Ureter (tissue), 1 donor: ENCODE measurements around the gene GRWD1. TPM values are rescaled to one million over a fixed set of nuclear protein-coding genes. Genes with fewer than 3 reads are reported as not detected.

Source experiments
- DNase-seq: peaks from one replicate; pipeline ENCODE4 v3.0.0-alpha.2; 2020; ENCODE audit warnings: low spot score
- total RNA-seq: library from RNA; stranded (reverse); gene quantifications from one replicate; pipeline ENCODE4 v1.2.4, GENCODE V29; 2023
- donor health status: DM: yes; HTN: yes; CAD: no.

GRWD1 gene
- total RNA-seq, 1 donor from 2014 or later: 43.6 TPM

DNA sequence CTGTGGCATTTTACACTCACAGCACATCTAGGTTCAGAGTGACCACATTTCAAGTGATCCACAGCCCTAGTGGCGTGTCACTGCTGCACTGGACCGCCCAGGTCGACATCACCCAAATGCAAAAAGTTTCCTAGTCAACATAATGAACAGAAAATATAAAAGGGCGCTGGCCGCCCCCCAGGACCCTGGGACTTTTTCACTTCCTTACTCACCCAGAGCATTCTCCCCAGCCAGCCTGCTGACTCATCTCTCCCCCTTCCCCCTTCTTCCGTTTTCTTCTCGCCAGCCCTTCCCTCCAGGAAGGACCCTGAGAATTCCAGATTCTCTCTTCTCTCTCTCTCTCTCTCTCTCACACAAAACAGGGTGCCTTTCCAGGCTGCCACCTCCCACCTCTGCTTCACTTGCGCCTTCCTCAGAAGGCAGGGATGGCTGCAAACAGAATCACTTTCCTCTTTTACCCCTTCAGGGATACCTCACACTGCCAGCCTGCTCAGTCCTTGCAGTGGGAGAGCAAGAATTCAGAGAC, 21.0 kb upstream of the GRWD1 start:
- DNase-seq: no peak

DNA sequence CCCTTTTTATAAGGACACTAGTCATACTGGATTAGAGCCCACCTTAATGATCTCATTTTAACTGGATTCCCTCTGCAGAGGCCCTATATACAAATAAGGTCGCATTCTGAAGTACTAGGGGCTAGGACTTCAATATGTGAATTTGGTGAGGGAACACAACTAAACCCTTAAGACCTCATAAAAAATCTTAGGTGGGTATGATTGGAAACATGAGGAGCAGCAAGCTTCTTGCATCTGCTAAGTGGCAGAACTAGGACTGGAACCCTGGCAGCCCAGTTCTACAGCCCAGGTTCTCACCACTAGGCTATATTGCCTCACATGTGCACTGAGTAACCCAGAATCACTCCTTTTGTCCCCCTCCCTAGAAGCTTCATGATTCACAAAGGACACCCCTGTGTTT, 17.1 kb upstream of the GRWD1 start:
- no peak for DNase-seq

DNA sequence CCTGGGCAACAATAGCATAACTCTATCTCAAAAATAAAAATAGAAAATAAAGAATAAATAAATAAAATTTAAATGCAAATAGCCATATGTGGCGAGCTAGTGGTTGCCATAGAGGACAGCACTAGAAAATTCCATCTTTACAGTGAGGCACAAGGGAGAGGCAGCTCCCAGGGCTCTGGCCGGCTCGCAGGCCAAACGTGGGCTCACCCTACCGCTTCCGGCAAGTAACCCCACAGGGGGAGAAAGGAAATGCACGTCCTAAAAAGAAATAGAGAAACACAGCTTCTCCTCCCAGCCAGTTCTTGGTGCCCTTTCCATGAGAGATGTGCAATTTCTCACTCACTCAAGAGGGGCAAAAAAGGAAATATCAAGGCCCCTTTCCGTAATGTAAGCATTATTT, 12.4 kb upstream of the GRWD1 start:
- DNase-seq: no peak

DNA sequence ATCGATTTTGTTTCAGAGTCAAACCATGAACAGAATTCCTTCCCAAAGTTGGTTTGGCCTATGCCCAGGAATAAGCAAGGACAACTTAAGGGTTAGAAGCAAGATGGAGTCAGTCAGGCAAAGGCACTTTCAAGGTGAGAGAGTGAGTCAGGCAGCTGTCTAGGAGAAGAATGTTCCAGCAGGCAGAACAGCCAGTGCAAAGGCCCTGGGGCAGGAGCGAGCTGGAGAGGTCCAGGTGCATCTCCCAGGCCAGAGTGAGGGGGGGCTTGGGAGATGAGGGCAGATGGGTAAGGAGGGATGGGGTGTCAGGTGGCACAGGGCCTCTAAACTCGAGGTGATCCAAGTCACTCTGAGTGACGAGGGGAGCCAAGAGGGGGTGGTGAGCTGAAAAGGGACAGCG, 9.2 kb upstream of the GRWD1 start:
- no peak for DNase-seq

DNA sequence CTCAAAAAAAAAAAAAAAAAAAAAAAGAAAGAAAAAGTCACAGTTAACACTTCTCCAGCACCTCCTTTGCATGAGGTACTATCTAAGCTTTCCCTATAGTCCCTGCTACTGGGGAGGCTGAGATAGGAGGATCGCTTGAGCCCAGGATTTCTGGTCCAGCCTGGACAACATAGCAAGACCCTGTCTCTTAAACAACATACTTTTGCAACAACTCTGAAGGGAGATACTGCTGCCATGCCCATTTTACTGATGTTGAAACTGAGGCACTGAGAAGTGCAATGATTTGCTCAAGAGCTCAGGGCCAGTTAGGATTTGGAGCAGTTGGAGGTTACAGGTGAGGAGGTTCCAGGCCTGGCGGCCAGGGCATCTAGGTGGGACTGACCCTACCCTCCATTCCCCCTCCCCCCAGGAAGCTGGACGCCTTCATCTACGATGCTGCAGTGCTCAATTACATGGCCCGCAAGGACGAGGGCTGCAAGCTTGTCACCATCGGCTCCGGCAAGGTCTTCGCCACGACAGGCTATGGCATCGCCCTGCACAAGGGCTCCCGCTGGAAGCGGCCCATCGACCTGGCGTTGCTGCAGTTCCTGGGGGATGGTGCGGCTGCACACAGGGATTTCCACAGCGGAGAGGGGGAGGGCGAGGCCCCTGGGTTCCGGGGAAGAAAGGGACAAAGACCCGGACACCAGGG, 4.3 kb upstream of the GRWD1 start:
- DNase-seq: no peak

DNA sequence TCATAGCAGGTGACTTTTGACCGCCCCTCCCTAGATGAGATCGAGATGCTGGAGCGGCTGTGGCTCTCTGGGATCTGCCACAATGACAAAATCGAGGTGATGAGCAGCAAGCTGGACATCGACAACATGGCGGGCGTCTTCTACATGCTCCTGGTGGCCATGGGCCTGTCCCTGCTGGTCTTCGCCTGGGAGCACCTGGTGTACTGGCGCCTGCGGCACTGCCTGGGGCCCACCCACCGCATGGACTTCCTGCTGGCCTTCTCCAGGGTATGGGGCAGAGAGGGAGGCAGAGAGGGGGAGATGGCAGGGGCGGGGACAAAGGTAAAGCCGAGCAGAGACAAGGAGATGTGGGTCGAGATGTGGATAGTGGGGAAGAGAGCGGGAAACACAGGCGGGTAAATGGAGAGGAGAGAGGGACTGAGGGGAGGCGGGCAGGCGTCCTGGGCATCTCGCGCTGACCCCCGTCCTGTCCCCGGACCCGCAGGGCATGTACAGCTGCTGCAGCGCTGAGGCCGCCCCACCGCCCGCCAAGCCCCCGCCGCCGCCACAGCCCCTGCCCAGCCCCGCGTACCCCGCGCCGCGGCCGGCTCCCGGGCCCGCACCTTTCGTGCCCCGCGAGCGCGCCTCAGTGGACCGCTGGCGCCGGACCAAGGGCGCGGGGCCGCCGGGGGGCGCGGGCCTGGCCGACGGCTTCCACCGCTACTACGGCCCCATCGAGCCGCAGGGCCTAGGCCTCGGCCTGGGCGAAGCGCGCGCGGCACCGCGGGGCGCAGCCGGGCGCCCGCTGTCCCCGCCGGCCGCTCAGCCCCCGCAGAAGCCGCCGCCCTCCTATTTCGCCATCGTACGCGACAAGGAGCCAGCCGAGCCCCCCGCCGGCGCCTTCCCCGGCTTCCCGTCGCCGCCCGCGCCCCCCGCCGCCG, 3.4 kb upstream of the GRWD1 start:
- DNase-seq: no peak

DNA sequence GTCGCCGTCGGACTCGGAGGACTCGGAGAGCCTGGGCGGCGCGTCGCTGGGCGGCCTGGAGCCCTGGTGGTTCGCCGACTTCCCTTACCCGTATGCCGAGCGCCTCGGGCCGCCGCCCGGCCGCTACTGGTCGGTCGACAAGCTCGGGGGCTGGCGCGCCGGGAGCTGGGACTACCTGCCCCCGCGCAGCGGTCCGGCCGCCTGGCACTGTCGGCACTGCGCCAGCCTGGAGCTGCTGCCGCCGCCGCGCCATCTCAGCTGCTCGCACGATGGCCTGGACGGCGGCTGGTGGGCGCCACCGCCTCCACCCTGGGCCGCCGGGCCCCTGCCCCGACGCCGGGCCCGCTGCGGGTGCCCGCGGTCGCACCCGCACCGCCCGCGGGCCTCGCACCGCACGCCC, 2.5 kb upstream of the GRWD1 start:
- no peak for DNase-seq

DNA sequence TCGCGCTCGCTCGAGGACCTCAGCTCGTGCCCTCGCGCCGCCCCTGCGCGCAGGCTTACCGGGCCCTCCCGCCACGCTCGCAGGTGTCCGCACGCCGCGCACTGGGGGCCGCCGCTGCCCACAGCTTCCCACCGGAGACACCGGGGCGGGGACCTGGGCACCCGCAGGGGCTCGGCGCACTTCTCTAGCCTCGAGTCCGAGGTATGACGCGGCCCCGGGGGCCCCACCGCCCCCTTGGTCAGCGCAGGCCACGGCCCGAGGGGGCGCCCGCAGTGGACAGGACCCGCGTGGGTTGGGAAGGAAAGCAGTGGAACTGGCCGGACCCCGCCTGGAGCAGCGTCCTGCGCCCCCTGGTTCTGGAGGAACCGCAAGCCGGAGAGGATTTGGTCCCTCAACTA, 2.1 kb upstream of the GRWD1 start:
- no peak for DNase-seq

DNA sequence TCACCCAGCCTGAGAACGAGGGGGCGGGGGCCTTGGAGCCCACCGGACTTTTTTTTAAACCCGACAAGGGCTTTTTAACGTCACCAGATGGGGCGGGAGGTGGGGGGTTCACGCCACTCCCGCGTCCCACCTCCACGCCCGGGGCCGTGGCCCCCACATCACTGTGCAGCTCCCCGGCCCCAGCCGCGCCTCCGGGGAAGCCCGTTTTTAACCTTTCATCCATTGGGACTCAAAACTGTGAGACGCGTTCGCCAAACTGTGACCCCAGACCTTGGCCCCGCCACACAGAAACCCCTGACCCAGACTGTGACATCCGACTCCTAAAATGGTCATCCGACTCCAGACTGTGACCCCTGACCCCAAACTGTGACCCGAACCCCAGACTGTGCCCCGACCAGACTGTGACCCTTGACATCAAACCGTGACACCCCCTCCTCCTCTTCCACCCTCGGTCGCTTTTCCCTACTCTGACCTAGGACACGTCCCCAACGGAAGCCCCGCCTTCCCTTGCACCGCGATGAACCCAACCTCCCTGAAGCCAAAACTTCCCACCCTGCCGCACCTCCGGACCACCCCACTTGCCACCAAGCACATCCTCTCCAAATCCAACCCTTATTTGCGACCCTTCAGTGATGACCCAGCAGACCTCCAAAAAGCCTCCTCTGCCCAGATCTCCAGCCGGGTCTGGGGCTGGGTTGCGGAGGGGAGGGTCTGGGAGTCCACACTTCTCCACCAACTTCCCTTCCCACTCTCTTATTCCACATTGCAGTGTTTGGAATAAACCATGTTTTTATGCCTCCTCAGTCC, 1.5 kb upstream of the GRWD1 start:
- no peak for DNase-seq

DNA sequence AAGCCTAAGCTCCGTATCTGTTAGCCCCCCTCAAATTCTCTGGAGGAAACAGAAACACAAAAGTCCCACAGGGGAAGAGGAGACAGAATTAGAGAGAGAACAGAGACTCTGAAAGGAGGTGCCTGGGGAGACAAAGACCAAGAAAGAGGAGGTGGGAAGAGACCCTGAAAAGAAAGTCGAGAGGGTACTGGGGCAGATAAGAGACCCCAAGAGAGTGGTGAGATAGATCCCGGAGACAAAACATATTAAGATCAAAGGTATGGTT, 915 bp upstream of the GRWD1 start:
- DNase-seq: no peak

DNA sequence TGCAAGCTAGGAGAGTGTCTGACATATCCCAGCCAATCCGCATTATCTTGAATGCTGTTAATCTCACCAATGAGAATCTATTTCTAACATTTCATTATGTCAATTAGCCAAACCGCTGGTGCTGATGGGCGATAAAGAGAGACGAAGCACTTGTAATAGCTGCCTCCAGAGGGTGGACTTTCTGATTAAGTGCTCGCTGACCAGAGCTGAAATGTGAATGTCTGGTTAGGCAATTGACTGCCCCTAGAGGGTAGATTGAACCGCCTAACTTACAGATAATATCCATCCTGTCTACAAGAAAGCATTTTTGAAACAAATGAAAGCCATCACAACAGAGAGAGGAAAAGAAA, 552 bp upstream of the GRWD1 start:
- DNase-seq: no peak

DNA sequence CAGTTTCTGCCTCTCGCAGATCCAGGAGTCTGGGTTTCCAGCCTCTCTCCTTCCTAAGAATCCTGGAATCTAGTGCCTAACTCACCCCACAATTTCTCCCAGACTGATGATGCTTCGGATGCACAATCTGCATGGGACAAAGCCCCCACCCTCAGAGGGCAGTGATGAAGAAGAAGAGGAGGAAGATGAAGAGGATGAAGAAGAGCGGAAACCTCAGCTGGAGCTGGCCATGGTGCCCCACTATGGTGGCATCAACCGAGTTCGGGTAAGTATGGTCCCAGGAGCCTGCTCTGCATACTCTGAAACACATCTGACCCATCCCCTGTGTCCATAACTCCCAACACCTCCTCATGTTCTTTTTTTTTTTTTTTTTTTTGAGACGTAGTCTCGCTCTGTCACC, 796 bp downstream of the GRWD1 start:
- DNase-seq: no peak

DNA sequence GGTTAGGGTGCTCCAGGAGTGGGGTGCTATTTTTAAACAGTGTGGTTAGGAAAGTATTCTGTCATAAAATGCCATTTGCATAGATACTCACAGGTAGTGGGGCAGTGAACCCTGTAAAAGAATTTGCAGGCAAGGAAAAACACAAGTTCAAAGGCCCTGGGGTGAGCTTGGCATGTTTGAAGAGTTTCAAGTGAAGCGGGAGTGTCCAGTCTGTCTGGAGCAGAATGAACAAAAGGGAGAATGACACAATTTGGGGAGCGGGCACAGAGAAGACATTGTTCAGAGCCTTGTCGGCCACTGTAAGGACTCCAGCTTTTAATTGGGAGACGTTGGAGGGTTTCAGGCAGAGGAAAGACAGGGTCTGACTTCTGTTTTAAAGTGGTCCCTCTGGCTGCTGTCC, 2.8 kb downstream of the GRWD1 start:
- DNase-seq: no peak

DNA sequence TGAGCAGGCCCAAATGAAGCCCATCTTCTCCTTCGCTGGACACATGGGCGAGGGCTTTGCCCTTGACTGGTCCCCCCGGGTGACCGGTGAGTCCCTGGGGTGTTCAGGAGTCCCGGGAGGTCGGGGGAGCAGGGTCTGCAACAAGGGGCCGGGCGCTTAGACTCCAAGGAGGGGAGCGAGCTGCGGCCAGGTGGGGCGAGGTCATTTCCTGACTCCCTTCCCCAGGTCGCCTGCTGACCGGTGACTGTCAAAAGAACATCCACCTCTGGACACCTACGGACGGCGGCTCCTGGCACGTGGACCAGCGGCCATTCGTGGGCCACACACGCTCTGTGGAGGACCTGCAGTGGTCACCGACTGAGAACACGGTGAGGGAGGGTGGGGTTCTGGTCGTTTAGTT, 4.7 kb downstream of the GRWD1 start:
- no peak for DNase-seq

DNA sequence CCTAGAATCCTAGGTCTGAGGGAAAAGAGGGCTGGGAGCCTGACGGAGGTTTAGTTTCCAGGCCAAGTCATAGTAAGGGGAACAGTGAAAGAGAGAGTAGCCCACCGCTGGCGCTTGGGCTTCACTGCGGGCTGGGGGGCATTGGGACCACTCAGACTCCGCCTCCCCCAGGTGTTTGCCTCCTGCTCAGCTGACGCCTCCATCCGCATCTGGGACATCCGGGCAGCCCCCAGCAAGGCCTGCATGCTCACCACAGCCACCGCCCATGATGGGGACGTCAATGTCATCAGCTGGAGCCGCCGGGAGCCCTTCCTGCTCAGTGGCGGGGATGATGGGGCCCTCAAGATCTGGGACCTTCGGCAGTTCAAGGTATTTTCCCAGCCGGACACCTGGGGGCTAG, 5.1 kb downstream of the GRWD1 start:
- DNase-seq: no peak

DNA sequence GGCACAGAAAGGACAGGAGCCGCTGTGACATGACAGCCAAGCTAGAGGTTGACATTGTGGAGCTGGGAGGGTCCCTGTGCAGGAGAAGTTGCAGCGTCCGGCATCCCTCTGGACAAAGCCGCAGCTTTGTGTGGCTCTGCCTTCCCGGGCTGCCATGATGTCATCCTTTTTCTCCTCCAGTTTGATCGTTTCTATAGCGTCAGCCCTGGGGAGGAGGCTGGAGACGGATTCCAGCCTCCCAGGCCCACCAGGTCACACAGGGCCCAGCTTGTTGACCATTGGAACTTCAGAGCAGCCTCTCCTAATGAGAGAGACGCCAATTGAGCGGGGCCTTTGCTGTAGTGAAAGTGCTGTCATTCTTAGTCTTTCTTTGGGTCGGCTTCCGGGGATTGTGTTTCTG, 5.8 kb downstream of the GRWD1 start:
- no peak for DNase-seq

DNA sequence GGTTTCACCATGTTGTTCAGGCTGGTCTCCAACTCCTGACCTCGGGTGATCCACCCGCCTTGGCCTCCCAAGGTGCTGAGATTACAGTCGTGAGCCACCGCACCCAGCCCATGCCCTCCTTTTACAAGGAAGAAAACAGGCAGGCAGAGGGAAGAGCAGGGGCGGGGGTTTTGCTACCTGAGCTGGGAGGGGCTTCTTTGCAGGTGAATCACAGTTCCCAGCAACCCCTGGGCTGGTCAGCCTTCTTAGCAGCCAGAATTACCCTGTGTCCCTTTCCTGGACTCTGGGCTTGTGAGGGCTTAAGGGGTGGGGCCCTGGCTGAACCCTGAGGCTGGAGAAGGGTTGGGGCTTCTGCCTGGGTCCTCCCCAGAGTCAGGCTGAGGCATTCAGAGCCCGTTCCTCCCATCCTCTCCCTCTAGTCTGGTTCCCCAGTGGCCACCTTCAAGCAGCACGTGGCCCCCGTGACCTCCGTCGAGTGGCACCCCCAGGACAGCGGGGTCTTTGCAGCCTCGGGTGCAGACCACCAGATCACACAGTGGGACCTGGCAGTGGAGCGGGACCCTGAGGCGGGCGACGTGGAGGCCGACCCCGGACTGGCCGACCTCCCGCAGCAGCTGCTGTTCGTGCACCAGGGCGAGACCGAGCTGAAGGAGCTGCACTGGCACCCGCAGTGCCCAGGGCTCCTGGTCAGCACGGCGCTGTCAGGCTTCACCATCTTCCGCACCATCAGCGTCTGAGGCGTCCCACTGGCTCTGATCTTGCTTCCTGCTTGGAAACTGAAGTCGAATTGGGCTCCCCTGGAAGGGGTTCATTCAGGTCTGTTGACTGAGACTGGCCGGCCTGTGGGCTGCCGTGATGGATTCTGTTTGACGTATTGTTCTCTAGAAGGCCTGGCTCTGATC, 6.8 kb downstream of the GRWD1 start:
- DNase-seq: no peak

DNA sequence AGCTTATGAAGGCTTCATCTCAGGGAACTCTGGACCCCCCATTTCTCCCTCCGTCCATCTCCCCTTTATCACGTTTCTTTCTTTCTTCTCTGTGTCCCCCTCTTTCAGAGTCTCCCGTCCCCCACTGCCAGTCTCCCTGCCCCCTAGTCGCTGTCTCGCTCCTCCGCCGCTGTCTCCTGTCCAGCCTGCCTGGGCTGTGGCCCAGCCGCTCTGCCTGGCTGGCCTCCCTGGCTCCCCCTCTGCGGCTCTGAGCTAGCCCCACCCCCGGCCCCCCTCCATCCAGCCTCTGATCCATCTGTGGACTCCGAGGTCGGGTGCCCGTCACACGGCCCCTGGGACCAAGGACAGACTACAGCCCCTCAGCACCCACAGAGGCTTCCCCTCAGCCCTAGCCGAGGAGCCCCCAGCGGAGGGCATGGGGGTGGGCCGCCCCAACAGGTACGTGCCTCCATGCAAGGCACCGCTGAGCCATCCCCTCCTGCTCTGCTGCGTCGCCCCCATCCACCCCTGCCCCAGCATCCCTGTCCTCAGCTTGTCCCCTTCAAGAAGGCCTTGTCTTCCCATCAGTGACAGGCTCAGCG, 8.5 kb downstream of the GRWD1 start:
- DNase-seq: no peak

DNA sequence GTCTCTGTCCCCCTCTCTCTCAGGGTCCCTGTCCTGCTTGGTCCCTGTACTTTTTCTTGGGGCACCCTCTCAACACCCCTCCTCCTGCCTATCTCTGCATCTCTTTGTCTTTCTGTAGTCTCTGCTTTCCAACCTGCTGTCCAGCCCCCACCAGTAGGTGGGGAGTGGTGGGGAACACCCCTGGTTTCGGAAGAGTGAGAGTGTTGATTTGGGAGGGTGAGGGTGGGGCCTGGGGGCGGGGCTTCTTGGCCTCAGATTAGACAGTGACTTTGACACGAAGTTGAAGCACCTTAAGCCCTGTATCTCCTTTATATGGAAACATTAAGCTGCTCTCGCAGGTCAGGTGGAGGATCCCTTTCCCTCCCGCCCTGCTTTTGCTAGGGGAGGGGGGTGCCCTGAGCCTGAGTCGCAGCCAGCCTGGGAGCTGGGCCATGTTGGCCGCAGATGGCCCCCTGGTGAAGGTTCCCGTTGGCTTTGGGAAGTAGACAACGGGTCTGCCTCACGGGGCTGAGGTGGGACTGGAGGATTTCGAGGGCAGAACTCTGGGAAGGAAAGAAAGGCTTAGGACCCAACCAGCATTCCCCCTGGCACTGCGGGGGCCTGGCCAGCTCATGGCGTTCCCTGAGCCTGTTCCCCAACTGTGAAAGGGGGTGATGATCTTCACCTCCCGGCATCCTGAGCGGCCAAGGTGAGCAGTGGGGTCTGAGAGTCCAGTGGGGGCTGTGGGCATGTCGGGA, 9.6 kb downstream of the GRWD1 start, which contains the start of gene KCNJ14:
KCNJ14 (plus strand) TSS at position 404 of the 737 bp plus-strand sequence. CDS start 6,151 bp downstream, outside the sequence.
- DNase-seq: no peak

DNA sequence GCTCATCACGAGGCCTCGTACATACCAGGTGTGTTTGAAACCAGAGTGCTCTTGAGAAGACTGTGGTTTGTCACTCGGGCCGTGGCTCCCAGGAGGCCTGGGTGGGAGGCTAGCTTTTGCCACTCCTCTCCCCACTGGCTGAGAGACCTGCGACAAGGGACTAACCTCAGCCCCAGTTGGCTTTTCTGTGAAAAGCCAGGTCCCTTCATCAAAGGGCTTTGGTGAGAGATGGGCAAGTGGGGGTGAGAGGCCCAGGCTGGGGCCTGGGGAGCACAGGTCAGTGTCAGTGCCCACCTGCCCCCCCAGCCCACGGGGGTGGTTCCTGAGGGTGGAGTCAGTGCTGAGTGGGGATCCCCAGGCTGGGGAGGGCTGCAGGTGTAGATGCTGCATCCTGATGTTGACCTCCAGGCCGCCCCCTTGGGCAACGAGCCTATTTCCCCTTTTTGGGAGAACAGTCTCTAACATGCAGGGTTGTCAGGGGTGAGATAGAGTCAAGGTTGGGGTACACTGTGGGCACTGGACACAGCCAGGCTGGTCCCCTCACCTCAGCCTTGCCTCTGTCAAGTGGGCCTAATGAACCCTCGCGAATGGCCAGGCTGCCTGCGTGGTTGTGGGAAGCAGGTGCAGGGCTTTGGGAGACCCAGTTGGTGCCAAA, 10.3 kb downstream of the GRWD1 start:
- no peak for DNase-seq
